ES-I3 (cell line): ENCODE measurements around the gene FOXN3.

Experiments
- H3K36me3 ChIP-seq: 2 replicates; pipeline ENCODE4 v1.6.1; 2013; ENCODE audit warnings: mild to moderate bottlenecking, low read length, control low read depth, moderate library complexity; ENCODE audit not compliant: insufficient read depth
- H3K4me1 ChIP-seq: 2 replicates; pipeline ENCODE4 v1.6.1; 2013; ENCODE audit warnings: mild to moderate bottlenecking, control low read depth, low read length; ENCODE audit not compliant: insufficient read depth
- H3K9ac ChIP-seq: 2 replicates; pipeline ENCODE4 v1.6.1; 2013; ENCODE audit warnings: low read depth, mild to moderate bottlenecking, low read length, moderate library complexity
- H3K9me3 ChIP-seq: 2 replicates; pipeline ENCODE4 v1.6.1; 2013; ENCODE audit warnings: mild to moderate bottlenecking, low read length, moderate library complexity; ENCODE audit not compliant: control insufficient read depth, insufficient read depth

FOXN3 gene

DNA sequence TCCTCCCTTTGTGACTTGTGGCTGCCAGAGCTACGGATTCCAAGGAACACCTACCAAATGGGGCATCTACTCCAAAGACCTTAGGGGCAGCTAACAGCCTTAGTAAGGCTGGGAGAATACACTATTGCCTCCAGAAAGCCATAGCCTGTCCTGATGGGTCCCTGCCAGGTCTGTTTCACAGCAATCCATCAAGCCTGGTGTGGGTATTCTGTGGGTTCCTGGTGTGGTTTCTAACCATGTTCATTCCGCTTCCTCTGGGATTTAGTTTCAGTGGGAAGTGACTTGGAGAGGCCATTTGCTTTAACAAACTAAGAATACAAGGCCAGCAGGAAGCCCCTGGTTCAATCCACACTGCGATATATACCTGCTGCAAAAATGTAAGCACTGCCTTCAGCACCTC, 220.5 kb downstream of the FOXN3 start:
- Histone ChIP-seq H3K9ac (no peak overlapping the region), H3K36me3 (no peaks in the 10 kb centered on the region; the same call in 1 of the 2 replicates), H3K4me1 (no peaks in the 10 kb centered on the region), H3K9me3 (no peaks in the 10 kb centered on the region)

DNA sequence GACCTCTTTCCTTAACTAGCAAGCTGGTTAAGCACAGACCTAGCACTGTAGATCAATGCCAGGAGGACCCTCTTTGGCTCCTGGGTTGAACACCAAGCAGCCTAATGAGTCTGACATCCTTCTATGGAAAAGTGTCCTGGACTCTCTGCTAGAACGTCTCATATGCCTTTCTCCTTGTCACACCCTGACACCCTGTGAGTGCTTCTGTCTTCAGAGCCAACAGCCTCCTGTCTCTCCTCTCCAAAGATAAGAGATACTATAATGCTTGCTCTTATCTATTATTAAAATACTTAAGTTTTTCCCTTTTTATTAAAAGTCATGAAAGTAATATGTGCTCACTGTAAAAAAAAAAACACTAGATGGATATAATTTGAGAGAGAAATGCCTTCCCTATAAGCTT, 222.7 kb downstream of the FOXN3 start:
- H3K36me3 ChIP-seq, result no peaks in the 10 kb centered on the region; the same call in 1 of the 2 replicates
- H3K9ac ChIP-seq, result no peak overlapping the region
- no peaks in the 10 kb centered on the region for H3K9me3 ChIP-seq
- H3K4me1 ChIP-seq, result no peaks in the 10 kb centered on the region

DNA sequence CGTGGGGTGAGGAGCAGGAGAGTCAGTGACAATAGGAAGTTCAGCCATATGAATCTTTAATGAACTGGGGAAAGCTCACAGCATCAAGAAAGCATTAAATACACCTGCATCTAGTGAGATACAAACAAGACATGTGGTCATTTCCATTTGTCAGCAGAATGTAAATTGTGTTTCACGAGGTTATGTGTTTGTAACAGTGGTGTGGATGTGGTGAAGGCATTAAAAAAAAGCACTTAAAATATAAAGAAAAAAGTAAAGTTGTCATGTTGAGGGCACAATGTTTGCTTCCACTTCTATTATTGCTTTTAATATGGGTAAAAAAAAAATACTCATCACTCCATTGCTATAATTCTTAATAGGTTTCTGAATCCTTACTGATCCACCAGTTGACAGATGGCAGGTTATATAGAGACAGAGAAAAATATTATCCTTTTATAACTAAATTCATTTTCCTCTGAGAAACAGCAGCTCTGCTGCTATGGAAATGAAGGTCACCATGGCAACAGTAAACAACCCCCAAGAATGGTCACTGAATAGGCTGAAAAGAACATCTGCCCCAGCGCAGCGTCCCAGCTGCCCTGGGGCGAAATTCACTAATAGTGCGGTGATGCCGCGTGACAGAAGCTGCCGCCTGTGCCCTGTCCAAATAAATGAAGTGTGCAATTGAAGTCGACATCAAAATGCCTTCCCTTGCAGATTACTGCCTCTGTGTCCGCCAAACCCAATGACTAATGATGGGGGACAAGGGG, 226.1 kb downstream of the FOXN3 start:
- Histone ChIP-seq H3K4me1 (no peaks in the 10 kb centered on the region; the same call in 1 of the 2 replicates), H3K9me3 (no peaks in the 10 kb centered on the region), H3K9ac (no peak overlapping the region), H3K36me3 (peaks cover 6% of the 10 kb centered on the region)

DNA sequence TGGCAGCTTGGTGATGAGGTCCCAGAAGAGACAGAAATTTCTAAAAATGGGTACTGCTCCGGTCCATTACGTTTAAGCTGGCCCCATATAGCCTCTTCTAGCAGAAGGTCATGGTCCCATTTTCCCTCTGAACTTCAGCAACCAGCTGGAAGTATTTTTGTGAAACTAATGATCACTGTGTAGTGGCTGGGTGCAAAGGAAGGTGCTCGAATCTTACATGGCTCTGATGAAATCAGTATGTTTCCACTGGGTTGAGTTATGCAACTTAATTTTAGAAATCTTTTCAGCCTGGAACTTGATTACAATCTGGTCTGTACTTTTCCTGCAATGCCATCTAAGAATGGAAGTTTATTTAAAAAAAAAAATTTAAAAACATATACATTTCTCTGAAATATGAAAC, 228.5 kb downstream of the FOXN3 start:
- Histone ChIP-seq H3K9me3 (no peaks in the 10 kb centered on the region), H3K36me3 (peaks cover 18% of the 10 kb centered on the region), H3K4me1 (no peaks in the 10 kb centered on the region; the same call in 1 of the 2 replicates), H3K9ac (no peak overlapping the region)

DNA sequence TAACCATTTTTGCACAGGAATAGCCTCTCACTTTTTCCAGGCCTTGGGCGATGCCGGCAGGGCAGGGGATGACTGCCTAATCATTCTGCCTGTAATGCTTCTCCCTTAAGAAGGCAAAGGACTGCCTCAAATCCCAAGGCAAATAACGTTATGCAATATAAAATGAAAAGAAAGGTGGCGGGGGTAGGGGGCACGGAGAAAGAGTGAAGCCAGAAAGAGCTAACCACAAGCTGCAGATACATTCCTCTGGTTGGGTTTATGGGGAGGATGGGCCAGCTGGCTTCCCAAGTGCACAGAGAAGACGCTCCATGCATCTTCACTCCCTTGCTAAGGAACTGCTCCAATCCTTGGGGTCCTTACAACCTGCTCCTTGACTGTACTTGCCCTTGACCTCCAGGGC, 229.5 kb downstream of the FOXN3 start:
- Histone ChIP-seq H3K36me3 (peaks cover 18% of the 10 kb centered on the region), H3K4me1 (no peaks in the 10 kb centered on the region; the same call in 1 of the 2 replicates), H3K9ac (no peak overlapping the region), H3K9me3 (no peaks in the 10 kb centered on the region)

DNA sequence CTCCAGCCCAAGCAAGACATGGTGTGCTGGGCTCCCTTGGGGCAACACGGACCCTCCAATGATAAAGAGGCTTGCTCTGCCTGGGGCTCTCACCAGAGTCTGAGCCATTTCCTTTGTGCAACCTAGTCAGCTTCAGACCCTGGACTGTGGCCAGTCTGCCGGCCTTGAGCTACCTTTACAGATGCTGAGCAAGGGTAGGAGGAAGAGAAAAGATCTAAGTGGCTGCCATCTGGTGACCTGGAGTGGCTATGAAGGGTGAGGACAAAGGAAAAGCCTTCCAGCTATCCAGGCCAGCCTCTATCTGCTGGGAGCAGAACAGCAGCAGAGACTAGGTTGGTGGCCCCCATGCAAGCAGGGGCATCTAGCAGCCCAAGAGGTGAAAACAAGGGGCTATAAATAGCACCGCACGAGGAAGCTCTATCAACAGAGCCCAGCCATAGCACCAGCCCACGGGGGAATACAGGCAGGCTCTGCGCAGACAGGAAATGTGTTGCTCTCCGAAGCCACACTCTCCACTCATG, 230.1 kb downstream of the FOXN3 start:
- Histone ChIP-seq H3K9me3 (no peaks in the 10 kb centered on the region), H3K36me3 (peaks cover 18% of the 10 kb centered on the region), H3K4me1 (no peaks in the 10 kb centered on the region; the same call in 1 of the 2 replicates), H3K9ac (no peak overlapping the region)

DNA sequence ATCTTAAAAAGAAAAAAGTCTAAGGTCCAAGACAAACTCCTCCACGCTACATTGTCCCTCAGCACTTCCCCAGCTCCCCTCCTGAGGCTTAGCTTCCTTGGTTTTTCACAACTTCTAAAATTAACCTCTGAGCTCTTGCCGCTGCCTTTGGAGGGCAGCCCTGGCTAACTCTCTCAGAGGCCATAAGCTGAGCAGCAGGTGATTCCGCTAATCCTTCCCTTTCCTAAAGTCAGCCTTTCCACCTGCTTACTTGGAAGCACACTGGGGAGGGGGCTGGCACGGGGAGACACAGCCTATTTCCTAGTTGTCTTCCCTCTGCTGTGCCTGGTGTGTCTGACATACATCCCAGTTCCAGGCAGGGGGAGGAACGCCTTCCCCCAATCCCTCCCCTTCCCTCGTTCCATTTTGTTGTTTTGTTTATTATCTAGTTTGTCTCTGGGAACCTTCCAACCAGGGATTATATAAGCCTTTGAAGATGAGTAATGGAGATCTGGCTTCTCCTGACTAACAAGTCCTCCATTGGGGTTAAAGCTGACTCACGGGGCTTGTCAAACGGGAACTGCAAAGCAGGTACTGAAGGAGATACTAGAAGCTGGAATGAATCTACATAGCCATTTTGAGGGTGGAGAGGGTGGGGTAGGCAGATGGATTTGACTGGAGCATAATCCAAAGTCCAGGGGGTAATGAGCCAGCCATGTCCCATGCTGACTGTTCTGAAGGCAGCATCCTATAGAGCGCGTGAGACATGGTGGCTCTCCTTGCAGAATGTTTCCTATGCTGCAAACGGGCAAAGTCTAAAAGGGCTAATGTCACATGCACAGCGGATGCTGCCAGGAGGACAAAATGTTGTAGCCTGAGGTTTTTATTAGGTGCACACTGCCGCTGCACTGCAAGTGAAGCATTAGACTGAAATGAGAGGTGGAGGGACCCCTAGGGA, 230.8 kb downstream of the FOXN3 start:
- Histone ChIP-seq H3K4me1 (no peaks in the 10 kb centered on the region; the same call in 1 of the 2 replicates), H3K9me3 (no peaks in the 10 kb centered on the region), H3K36me3 (peaks cover 18% of the 10 kb centered on the region), H3K9ac (no peak overlapping the region)

DNA sequence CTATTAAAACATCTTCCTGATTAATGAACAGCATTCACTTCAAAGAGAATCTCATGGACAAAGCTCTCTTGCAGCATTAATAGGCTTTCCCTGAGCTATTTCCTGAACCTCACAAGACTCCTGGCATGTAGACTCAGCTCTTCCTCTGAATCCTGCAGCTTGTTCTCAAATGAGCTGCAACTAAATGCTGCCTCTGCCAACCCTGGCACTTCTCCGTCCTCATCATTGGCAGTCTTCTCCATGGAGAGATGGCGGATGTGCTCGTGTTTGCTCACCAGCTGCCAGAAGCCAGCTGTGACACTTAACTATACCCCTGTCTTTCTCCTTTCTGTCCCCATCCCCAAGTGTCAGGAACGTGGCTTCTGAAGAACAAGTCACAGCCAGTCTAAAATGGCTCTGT, 232.1 kb downstream of the FOXN3 start:
- H3K9ac ChIP-seq, result no peak overlapping the region
- no peaks in the 10 kb centered on the region; the same call in 1 of the 2 replicates for H3K4me1 ChIP-seq
- peaks cover 18% of the 10 kb centered on the region for H3K36me3 ChIP-seq
- no peaks in the 10 kb centered on the region for H3K9me3 ChIP-seq

DNA sequence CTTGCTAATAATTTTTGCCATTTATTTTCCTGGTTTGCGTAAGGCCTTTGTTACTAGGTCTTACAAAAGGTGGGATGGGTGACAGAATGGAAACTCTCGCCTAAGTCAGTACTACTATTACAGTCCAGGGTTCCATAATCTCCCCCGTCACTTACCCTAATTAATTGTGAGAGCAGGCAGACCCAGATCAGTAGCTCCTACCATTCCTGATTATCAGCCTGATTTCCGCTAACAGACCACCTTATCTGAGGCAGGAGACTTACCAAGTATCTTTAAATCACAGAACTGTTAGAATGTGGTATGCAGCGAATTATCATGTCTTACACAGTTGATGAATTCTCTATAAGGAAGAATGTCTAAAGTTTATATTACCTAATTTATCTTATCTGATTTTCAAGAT, 234.7 kb downstream of the FOXN3 start:
- peaks cover 13% of the 10 kb centered on the region for H3K36me3 ChIP-seq
- no peaks in the 10 kb centered on the region; the same call in 1 of the 2 replicates for H3K4me1 ChIP-seq
- no peaks in the 10 kb centered on the region for H3K9me3 ChIP-seq
- H3K9ac ChIP-seq, result no peak overlapping the region

DNA sequence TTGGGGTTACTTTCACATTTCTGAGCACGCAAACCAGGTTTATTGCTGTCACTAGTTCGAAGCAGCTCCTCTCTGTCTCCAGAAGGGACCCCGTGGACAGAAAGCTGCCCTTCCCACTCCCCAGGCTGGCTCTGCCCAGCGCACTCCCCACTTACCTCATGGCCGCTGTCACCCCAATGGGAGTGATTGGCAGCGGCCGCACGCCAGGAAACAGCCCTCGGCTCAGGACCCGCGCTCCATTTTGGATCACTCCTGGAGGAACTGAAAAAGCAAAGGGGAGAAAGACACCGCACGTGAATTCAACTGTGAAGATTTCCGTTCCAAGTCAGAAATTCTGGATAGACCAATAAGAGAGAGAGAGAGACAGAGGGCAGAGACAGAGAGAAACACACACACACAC, 236.5 kb downstream of the FOXN3 start:
- Histone ChIP-seq H3K9ac (no peak overlapping the region), H3K4me1 (no peaks in the 10 kb centered on the region), H3K9me3 (no peaks in the 10 kb centered on the region), H3K36me3 (peaks cover 13% of the 10 kb centered on the region)

DNA sequence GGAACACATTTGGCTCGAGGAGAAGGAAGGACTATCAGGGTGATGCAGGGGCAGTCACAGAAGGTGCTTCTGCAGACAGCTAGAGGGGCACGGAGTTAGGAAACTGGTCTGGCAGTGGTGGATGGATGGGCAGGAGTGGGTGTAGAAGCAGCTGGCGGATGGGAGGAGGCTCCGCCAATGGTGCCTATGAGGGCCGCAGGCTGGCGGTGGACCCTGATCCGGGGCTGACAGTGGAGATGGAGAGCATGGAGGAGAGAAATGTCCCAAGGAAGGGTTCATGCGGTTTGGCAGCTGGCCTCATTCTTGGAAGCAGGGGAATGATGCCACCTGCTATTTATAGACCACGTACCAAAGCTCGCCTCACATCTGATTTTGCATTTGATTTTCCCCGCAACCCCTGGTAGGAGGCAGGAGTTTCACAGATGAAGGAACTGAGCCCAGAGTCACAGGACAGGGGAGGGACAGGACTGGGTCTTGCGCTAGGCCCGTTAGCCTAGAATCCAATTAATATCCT, 237.1 kb downstream of the FOXN3 start:
- peaks cover 10% of the 10 kb centered on the region for H3K36me3 ChIP-seq
- H3K4me1 ChIP-seq, result no peaks in the 10 kb centered on the region
- H3K9me3 ChIP-seq, result no peaks in the 10 kb centered on the region
- no peak overlapping the region for H3K9ac ChIP-seq

DNA sequence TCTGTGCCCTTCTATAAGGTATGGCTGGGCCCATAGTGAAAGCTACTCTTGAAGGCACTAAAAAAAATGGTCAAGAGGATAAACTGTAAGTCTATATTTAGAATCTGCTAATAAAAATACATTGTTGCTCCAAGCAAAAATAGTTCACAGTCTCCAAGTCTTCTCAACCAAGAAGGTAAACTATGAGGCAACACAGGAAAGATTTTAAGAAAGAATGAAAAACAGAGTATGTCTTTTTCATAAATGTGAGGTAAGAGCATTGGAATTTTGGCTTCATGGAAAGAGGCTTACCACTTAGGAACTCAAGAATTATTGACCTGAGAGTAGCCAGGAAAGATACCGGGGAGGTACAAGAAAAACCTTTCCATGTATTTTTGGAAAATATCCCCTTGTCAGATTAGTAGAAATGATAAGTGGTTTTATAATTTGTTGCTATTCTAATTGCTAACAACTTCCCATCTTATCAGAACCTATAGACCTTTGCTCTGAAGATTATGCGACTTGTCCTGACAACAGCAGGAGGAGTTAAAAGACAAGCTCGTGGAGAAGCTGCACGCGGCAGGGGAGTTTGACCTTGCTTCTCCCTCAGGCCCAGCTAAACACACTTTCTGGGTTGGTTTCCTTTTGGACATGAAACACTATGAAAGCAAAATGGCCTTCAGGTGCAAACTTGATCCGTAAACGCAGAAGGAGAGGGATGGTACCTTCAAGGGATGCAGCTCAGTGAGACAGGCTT, 238.1 kb downstream of the FOXN3 start:
- Histone ChIP-seq H3K9ac (no peak overlapping the region), H3K36me3 (peaks cover 10% of the 10 kb centered on the region), H3K4me1 (no peaks in the 10 kb centered on the region), H3K9me3 (no peaks in the 10 kb centered on the region)

DNA sequence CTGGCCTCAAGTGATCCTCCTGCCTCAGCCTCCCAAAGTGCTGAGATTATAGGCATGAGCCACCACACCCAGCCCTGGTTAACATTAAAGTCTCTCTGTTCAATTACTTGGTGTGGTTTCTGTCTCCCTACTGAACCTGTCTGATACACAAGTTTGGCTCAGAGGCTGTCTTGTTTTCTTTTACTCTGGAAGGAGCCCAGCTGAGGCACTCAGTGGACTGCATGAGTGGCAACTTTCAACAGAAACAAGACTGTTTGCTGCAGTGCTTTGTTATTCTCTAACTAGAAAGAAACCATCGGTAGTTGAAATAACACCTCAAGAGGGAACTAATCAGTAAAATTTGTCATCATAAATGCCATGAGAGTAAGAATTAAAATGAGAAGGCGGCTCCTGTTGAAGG, 238.7 kb downstream of the FOXN3 start:
- no peak overlapping the region for H3K9ac ChIP-seq

More for the DNA sequence above, 238.7 kb downstream of the FOXN3 start:
- peaks cover 10% of the 10 kb centered on the region for H3K36me3 ChIP-seq
- H3K4me1 ChIP-seq, result no peaks in the 10 kb centered on the region
- no peaks in the 10 kb centered on the region for H3K9me3 ChIP-seq
